SK-N-SH (cell line): ENCODE data around the gene KARS1. TPM values are rescaled to one million over a fixed set of nuclear protein-coding genes. Genes with fewer than 3 reads are reported as not detected.

Experiments
- CTCF ChIA-PET: fragments of 300-600, 350-600 bp; formaldehyde crosslinking; extraction: SDS; loops from one replicate; lab custom pipeline; 2021; lab: Yijun Ruan, JAX
- POLR2A ChIA-PET: fragments of 350-600 bp; sonication (Branson Sonifier 250); formaldehyde crosslinking; extraction: SDS; loops from one replicate; lab custom pipeline; 2020; ENCODE audit warnings: antibody characterized with exemption, inconsistent platforms; lab: Yijun Ruan, JAX
- DNase-seq: peaks from one replicate; pipeline ENCODE4 v3.0.0; 2012
- H2AFZ ChIP-seq: fragments of 200-600 bp; sonication (generic); 2 replicates; pipeline ENCODE4 v1.8.1; 2016; ENCODE audit warnings: antibody characterized with exemption, mild to moderate bottlenecking, low read depth
- H3F3A ChIP-seq: fragments of 200-600 bp; sonication (generic); replicated peaks from 2 replicates; pipeline ENCODE3; 2016; ENCODE audit warnings: antibody characterized with exemption, mild to moderate bottlenecking; ENCODE audit not compliant: insufficient read depth
- H3K27ac ChIP-seq, 2 experiments: fragments of 200-500 bp in 1 of 2; fragments of 200-600 bp in 1 of 2; sonication (Bioruptor generic) in 1 of 2; sonication (generic), shearing (Covaris generic) in 1 of 2; 2 replicates each; pipeline versions ENCODE4 v1.5.1 to v1.6.1; 2014 to 2016; ENCODE audit warnings: low read depth in 2 of 2, inconsistent platforms in 1 of 2, low read length in 1 of 2, mild to moderate bottlenecking in 1 of 2, mixed read lengths in 1 of 2
- H3K27me3 ChIP-seq: fragments of 200-600 bp; sonication (generic), shearing (Covaris generic); 2 replicates; pipeline ENCODE4 v1.6.1; 2016; ENCODE audit warnings: mixed run types; ENCODE audit not compliant: insufficient read depth
- H3K36me3 ChIP-seq, 2 experiments: fragments of 200-500 bp in 1 of 2; fragments of 200-600 bp in 1 of 2; sonication (Bioruptor generic) in 1 of 2; sonication (generic) in 1 of 2; replicated peaks in 1 of 2; 2 replicates each; pipeline versions ENCODE3 to v1.5.1; 2014 to 2016; ENCODE audit warnings: low read length in 1 of 2, mild to moderate bottlenecking in 1 of 2; ENCODE audit not compliant: insufficient read depth in 2 of 2, control insufficient read depth in 1 of 2
- H3K4me1 ChIP-seq, 2 experiments: fragments of 200-500 bp in 1 of 2; fragments of 200-600 bp in 1 of 2; sonication (Bioruptor generic) in 1 of 2; sonication (generic), shearing (Covaris generic) in 1 of 2; 2 replicates each; pipeline versions ENCODE4 v1.5.1 to v1.6.1; 2014 to 2016; ENCODE audit warnings: low read depth in 1 of 2, low read length in 1 of 2, mixed run types in 1 of 2; ENCODE audit not compliant: insufficient read depth in 2 of 2, control insufficient read depth in 1 of 2
- H3K4me2 ChIP-seq: fragments of 200-600 bp; sonication (generic), shearing (Covaris generic); 2 replicates; pipeline ENCODE4 v1.6.1; 2017; ENCODE audit warnings: mixed run types
- H3K4me3 ChIP-seq, 2 experiments: fragments of 200-500 bp in 1 of 2; fragments of 200-600 bp in 1 of 2; sonication (Bioruptor generic) in 1 of 2; sonication (generic), shearing (Covaris generic) in 1 of 2; 2 replicates each; pipeline versions ENCODE4 v1.5.1 to v1.8.1; 2014 to 2016; ENCODE audit warnings: low read depth in 2 of 2, inconsistent platforms in 1 of 2, low read length in 1 of 2, mild to moderate bottlenecking in 1 of 2, mixed read lengths in 1 of 2, moderate library complexity in 1 of 2
- H3K79me2 ChIP-seq: fragments of 200-600 bp; sonication (generic); 2 replicates; pipeline ENCODE4 v1.8.1; 2017; ENCODE audit warnings: mild to moderate bottlenecking; ENCODE audit not compliant: insufficient read depth
- H3K9ac ChIP-seq: fragments of 200-600 bp; sonication (generic); 2 replicates; pipeline ENCODE4 v1.6.1; 2017; ENCODE audit warnings: mixed run types
- H3K9me2 ChIP-seq: fragments of 200-600 bp; sonication (generic); 2 replicates; pipeline ENCODE4 v1.6.1; 2017; ENCODE audit warnings: mixed run types
- H3K9me3 ChIP-seq: fragments of 200-600 bp; sonication (generic); 2 replicates; pipeline ENCODE4 v1.6.1; 2017; ENCODE audit warnings: mixed run types, mild to moderate bottlenecking, moderate library complexity
- H4K20me1 ChIP-seq: fragments of 200-600 bp; sonication (generic); 2 replicates; pipeline ENCODE4 v1.6.1; 2017; ENCODE audit warnings: mild to moderate bottlenecking, mixed run types; ENCODE audit not compliant: insufficient read depth
- CHD2 ChIP-seq: fragments of 150-350 bp; IDR thresholded peaks from 2 replicates; pipeline ENCODE4 v1.6.1; 2018; ENCODE audit warnings: low read length; ENCODE audit not compliant: partially characterized antibody
- ELF1 ChIP-seq: IDR thresholded peaks from 2 replicates; pipeline ENCODE4 v1.4.0; 2012
- EP300 ChIP-seq, 2 experiments: IDR thresholded peaks; 2 replicates each; pipeline versions ENCODE4 v1.4.0 to v1.6.1; 2012; ENCODE audit warnings: borderline replicate concordance in 1 of 2, low read depth in 1 of 2, low read length in 1 of 2
- EZH2phosphoT487 ChIP-seq: fragments of 200-600 bp; sonication (generic); IDR thresholded peaks from 2 replicates; pipeline ENCODE4 v1.6.1; 2017; ENCODE audit warnings: low read depth, mixed run types, mild to moderate bottlenecking, antibody characterized with exemption, moderate library complexity, borderline replicate concordance
- FOXJ3 ChIP-seq: sonication (generic); formaldehyde crosslinking; IDR thresholded peaks from 2 replicates; pipeline ENCODE4 v1.5.1; 2020; ENCODE audit warnings: mild to moderate bottlenecking, missing genetic modification reagents
- GABPA ChIP-seq: IDR thresholded peaks from 2 replicates; pipeline ENCODE4 v1.4.0; 2012; ENCODE audit warnings: low read depth, mild to moderate bottlenecking
- IRF3 ChIP-seq: fragments of 150-350 bp; IDR thresholded peaks from 2 replicates; pipeline ENCODE4 v1.6.1; 2016; ENCODE audit warnings: mild to moderate bottlenecking, low read depth, low read length
- JUND ChIP-seq: IDR thresholded peaks from 2 replicates; pipeline ENCODE4 v1.4.0; 2012
- MEF2A ChIP-seq: IDR thresholded peaks from 2 replicates; pipeline ENCODE4 v1.4.0; 2012; ENCODE audit warnings: low read depth, borderline replicate concordance
- NFIC ChIP-seq: IDR thresholded peaks from 2 replicates; pipeline ENCODE4 v1.4.0; 2012; ENCODE audit warnings: borderline replicate concordance
- POLR2AphosphoS5 ChIP-seq: IDR thresholded peaks from 2 replicates; pipeline ENCODE4 v1.6.1; 2012; ENCODE audit warnings: low read depth, low read length
- REST ChIP-seq: IDR thresholded peaks from 2 replicates; pipeline ENCODE4 v1.6.1; 2012; ENCODE audit warnings: mild to moderate bottlenecking, low read depth, low read length, moderate library complexity
- RXRA ChIP-seq: IDR thresholded peaks from 2 replicates; pipeline ENCODE4 v1.4.0; 2012; ENCODE audit warnings: low read depth, mild to moderate bottlenecking, borderline replicate concordance
- TCF12 ChIP-seq: IDR thresholded peaks from 2 replicates; pipeline ENCODE4 v1.4.0; 2012
- WGBS: methylation state at CpG from one replicate; pipeline ENCODE4 v1.1.6; 2017; ENCODE audit warnings: low lambda C conversion rate; 5-methylcytosine and 5-hydroxymethylcytosine counted together
- polyA plus RNA-seq, 3 experiments: library from polyadenylated mRNA; depleted of rRNA; stranded (reverse); fragments of >200 nt; gene quantifications; 2 replicates each; pipeline ENCODE4 v1.2.3, GENCODE V29; 2012
- TF ChIP-seq, protein P1 (sequence below): IDR thresholded peaks from 2 replicates; pipeline ENCODE4; 2012
- TF ChIP-seq, protein P2 (sequence below): fragments of 200-600 bp; sonication (generic); IDR thresholded peaks from 2 replicates; pipeline ENCODE4 v1.6.1; 2017; ENCODE audit warnings: antibody characterized with exemption, mild to moderate bottlenecking, moderate library complexity

The KARS1 gene
- polyA plus RNA-seq, 1 of the 3 experiments (the other 2 are of a cell fraction): 134 TPM

- Histone ChIP-seq H3K4me1 (no peaks in the 10 kb centered on the region), H4K20me1 (no peaks in the 10 kb centered on the region), H3K4me3 (no peak overlapping the region), H3K4me2 (no peak overlapping the region), H3F3A (no peaks in the 10 kb centered on the region), H2AFZ (no peak overlapping the region), H3K27me3 (no peaks in the 10 kb centered on the region), H3K9me3 (no peaks in the 10 kb centered on the region), H3K36me3 (no peaks in the 10 kb centered on the region), H3K9ac (no peak overlapping the region), H3K79me2 (no peaks in the 10 kb centered on the region), H3K27ac (no peak overlapping the region), H3K9me2 (no peaks in the 10 kb centered on the region)
- DNase-seq: no peak
- CTCF ChIA-PET: no interaction called here
- WGBS: 63% methylated on average over 14 of the region's 14 CpGs
- TF ChIP-seq EZH2phosphoT487 (no peak), JUND (no peak), MEF2A (no peak), REST (no peak), ELF1 (no peak), NFIC (no peak), GABPA (no peak), IRF3 (no peak), CHD2 (no peak), FOXJ3 (CRISPR knock-in tag) (no peak), EP300 (IDR thresholded peaks at IDR 0.05; ENCODE audit: borderline replicate concordance in 1 of 2, low read depth in 1 of 2, low read length in 1 of 2) (no peak), POLR2AphosphoS5 (no peak), RXRA (no peak), TCF12 (no peak)
- TF ChIP-seq, protein P1, sequence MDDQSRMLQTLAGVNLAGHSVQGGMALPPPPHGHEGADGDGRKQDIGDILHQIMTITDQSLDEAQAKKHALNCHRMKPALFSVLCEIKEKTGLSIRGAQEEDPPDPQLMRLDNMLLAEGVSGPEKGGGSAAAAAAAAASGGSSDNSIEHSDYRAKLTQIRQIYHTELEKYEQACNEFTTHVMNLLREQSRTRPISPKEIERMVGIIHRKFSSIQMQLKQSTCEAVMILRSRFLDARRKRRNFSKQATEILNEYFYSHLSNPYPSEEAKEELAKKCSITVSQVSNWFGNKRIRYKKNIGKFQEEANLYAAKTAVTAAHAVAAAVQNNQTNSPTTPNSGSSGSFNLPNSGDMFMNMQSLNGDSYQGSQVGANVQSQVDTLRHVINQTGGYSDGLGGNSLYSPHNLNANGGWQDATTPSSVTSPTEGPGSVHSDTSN: no peak
- TF ChIP-seq, protein P2, sequence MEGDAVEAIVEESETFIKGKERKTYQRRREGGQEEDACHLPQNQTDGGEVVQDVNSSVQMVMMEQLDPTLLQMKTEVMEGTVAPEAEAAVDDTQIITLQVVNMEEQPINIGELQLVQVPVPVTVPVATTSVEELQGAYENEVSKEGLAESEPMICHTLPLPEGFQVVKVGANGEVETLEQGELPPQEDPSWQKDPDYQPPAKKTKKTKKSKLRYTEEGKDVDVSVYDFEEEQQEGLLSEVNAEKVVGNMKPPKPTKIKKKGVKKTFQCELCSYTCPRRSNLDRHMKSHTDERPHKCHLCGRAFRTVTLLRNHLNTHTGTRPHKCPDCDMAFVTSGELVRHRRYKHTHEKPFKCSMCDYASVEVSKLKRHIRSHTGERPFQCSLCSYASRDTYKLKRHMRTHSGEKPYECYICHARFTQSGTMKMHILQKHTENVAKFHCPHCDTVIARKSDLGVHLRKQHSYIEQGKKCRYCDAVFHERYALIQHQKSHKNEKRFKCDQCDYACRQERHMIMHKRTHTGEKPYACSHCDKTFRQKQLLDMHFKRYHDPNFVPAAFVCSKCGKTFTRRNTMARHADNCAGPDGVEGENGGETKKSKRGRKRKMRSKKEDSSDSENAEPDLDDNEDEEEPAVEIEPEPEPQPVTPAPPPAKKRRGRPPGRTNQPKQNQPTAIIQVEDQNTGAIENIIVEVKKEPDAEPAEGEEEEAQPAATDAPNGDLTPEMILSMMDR: no peak
- TF ChIP-seq, all 33 proteins: peak for 0
- POLR2A ChIA-PET: no interaction called here
Measured at GRCh38 chr16:75682308-75682707, 34.8 kb upstream of the KARS1 start.
